Stimulated activated CD8-positive, alpha-beta memory T cell treated with anti-CD3 and anti-CD28 coated beads, Interleukin-12 subunit alpha, Interleukin-12 subunit beta, amount 100 ng/mL, for 24 hours (primary cell): ENCODE data around the gene CRYGC.
"Not testable (repeated sequence)": the region's sequence is repeated elsewhere in the genome, so short reads cannot be mapped to it uniquely, and the experiment has no call there.

ENCODE experiments used
- DNase-seq: peaks from one replicate; pipeline ENCODE4 v3.0.0-alpha.2; 2020; ENCODE audit errors: extremely low read depth

CRYGC gene

GRCh38 chr2:208136716-208137094 lies 7.1 kb upstream of the CRYGC start:
- no peak for DNase-seq

GRCh38 chr2:208135794-208136715 lies 6.4 kb upstream of the CRYGC start:
- no peak for DNase-seq

GRCh38 chr2:208134928-208135586 lies 5.4 kb upstream of the CRYGC start:
- DNase-seq = no peak

- DNase-seq = no peak
These were observed 1.1 kb upstream of the CRYGC start for GRCh38 chr2:208130712-208131110.

- no peak for DNase-seq
These were observed 1.5 kb downstream of the CRYGC start for GRCh38 chr2:208128136-208128535.

- no peak for DNase-seq
These were observed 2.5 kb downstream of the CRYGC start for GRCh38 chr2:208127090-208127489.

- no peak for DNase-seq
These were observed 4.4 kb downstream of the CRYGC start for GRCh38 chr2:208125251-208125650.

- DNase-seq = not testable (repeated sequence)
These were observed 5.5 kb downstream of the CRYGC start, which contains the start of gene CRYGD for GRCh38 chr2:208124013-208124715. Gene CRYGD, minus strand, starts transcription at chr2:208124524. Its CDS starts 51 bp downstream, at chr2:208124473.

- no peak for DNase-seq
These were observed 7.4 kb downstream of the CRYGC start for GRCh38 chr2:208122248-208122647.

- no peak for DNase-seq
These were observed 10.7 kb downstream of the CRYGC start for GRCh38 chr2:208118918-208119317.

- not testable (repeated sequence) for DNase-seq
These were observed 12.2 kb downstream of the CRYGC start for GRCh38 chr2:208117390-208117789.

GRCh38 chr2:208112969-208113368 lies 16.7 kb downstream of the CRYGC start:
- DNase-seq = no peak

GRCh38 chr2:208112273-208112745 lies 17.3 kb downstream of the CRYGC start:
- DNase-seq = not testable (repeated sequence)

GRCh38 chr2:208103616-208104015 lies 26.0 kb downstream of the CRYGC start:
- DNase-seq = no peak

- no peak for DNase-seq
These were observed 27.7 kb downstream of the CRYGC start for GRCh38 chr2:208101716-208102631.

- DNase-seq = no peak
These were observed 29.8 kb downstream of the CRYGC start for GRCh38 chr2:208099682-208100470.

GRCh38 chr2:208098701-208099100 lies 30.9 kb downstream of the CRYGC start:
- DNase-seq = not testable (repeated sequence)

- DNase-seq = no peak
These were observed 31.4 kb downstream of the CRYGC start for GRCh38 chr2:208098267-208098666.

- no peak for DNase-seq
These were observed 31.8 kb downstream of the CRYGC start for GRCh38 chr2:208097801-208098200.

- no peak for DNase-seq
These were observed 32.3 kb downstream of the CRYGC start for GRCh38 chr2:208097313-208097712.
